Omental fat pad (tissue), 4 donors: ENCODE measurements around the gene PLEKHN1. TPM values are rescaled to one million over a fixed set of nuclear protein-coding genes. Genes with fewer than 3 reads are reported as not detected.
"Not testable (repeated sequence)": the region's sequence is repeated elsewhere in the genome, so short reads cannot be mapped to it uniquely, and the experiment has no call there.

Experiments used
- ATAC-seq: fragments of 150-250 bp; one replicate; pipeline ENCODE4 v1.9.1; 2016; ENCODE audit warnings: mild to moderate bottlenecking, moderate library complexity; ENCODE audit not compliant: low FRiP score
- DNase-seq: peaks from one replicate; pipeline ENCODE4 v3.0.0-alpha.2; 2019; ENCODE audit warnings: low spot score
- CTCF ChIP-seq, 3 donors: fragments of 450-650 bp; IDR thresholded peaks; one replicate each; pipeline ENCODE4 v1.5.1; 2016 to 2017; ENCODE audit warnings: antibody characterized with exemption in 3 of 3, mild to moderate bottlenecking in 3 of 3, moderate library complexity in 2 of 3
- total RNA-seq, 4 donors: library from RNA; depleted of rRNA; stranded (reverse); fragments of >200 nt; gene quantifications; one replicate each; pipeline ENCODE4 v1.1.0, GENCODE V29; 2016

Gene PLEKHN1
- total RNA-seq, 4 donors from 2014 or later, result 0.19 to 0.48 (median 0.25) TPM; not detected in 1

- ATAC-seq (no peak), DNase-seq (no peak)
- TF ChIP-seq CTCF (IDR thresholded peaks at IDR 0.05), result no peak
Measured at GRCh38 chr1:975365-975764, 9.1 kb downstream of the PLEKHN1 start.

- peak; percentile 46 for ATAC-seq
- peak in 1 of 3 donors; percentile 6 for TF ChIP-seq CTCF (IDR thresholded peaks at IDR 0.05)
- no peak for DNase-seq
Measured at GRCh38 chr1:975896-976683, 9.8 kb downstream of the PLEKHN1 start.

- not testable (repeated sequence) for ATAC-seq, DNase-seq
Measured at GRCh38 chr1:976791-977190, 10.5 kb downstream of the PLEKHN1 start.

- no peak for DNase-seq
- TF ChIP-seq CTCF (IDR thresholded peaks at IDR 0.05), result no peak
- ATAC-seq, result no peak
Measured at GRCh38 chr1:978069-978834, 12.0 kb downstream of the PLEKHN1 start.

GRCh38 chr1:978835-979743 is 12.8 kb downstream of the PLEKHN1 start:
- no peak for DNase-seq
- no peak for TF ChIP-seq CTCF (IDR thresholded peaks at IDR 0.05)
- no peak for ATAC-seq

GRCh38 chr1:979744-980072 is 13.4 kb downstream of the PLEKHN1 start:
- no peak for ATAC-seq

More at GRCh38 chr1:979744-980072, 13.4 kb downstream of the PLEKHN1 start:
- DNase-seq, result no peak
- TF ChIP-seq CTCF (IDR thresholded peaks at IDR 0.05), result no peak
